ENCODE results near the gene COL6A5.

The COL6A5 gene, protein sequence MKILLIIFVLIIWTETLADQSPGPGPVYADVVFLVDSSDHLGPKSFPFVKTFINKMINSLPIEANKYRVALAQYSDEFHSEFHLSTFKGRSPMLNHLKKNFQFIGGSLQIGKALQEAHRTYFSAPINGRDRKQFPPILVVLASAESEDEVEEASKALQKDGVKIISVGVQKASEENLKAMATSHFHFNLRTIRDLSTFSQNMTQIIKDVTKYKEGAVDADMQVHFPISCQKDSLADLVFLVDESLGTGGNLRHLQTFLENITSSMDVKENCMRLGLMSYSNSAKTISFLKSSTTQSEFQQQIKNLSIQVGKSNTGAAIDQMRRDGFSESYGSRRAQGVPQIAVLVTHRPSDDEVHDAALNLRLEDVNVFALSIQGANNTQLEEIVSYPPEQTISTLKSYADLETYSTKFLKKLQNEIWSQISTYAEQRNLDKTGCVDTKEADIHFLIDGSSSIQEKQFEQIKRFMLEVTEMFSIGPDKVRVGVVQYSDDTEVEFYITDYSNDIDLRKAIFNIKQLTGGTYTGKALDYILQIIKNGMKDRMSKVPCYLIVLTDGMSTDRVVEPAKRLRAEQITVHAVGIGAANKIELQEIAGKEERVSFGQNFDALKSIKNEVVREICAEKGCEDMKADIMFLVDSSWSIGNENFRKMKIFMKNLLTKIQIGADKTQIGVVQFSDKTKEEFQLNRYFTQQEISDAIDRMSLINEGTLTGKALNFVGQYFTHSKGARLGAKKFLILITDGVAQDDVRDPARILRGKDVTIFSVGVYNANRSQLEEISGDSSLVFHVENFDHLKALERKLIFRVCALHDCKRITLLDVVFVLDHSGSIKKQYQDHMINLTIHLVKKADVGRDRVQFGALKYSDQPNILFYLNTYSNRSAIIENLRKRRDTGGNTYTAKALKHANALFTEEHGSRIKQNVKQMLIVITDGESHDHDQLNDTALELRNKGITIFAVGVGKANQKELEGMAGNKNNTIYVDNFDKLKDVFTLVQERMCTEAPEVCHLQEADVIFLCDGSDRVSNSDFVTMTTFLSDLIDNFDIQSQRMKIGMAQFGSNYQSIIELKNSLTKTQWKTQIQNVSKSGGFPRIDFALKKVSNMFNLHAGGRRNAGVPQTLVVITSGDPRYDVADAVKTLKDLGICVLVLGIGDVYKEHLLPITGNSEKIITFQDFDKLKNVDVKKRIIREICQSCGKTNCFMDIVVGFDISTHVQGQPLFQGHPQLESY (N-terminal part only)

DNA sequence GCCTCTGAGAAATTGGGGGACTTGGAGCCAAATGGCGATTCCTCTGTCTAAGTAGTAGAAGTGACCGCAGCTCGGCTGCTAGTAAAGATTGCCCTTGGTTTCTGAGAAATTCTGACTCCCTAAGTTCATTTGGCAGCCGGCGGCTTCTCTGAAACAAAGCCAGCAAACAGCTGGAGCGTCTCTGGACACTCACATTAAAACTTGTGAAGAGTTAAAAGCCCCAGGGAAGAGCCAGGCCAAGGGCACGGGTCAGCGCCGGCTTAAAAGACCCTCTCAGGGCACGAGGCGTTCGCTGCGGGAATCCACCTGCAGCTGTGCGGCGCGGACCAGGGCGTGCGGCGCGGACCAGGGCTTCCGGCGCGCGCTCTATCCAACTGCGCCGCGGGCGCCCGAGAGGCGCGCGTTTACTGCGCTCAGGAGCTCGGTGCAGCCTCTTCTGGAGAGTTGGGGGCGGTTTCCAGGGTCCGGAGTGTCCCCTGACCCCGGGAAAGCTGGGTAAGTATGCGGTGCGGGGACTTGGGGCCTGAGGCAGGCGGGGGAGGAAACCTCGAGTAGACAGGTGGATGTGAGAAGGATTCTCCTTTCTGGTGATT is at the start of gene COL6A5:
TSS of gene COL6A5 (plus strand) at position 186 of the 593 bp plus-strand sequence. CDS start 27,967 bp downstream, outside the sequence.
- TF ChIP-seq SUZ12 (IDR thresholded peaks at IDR 0.05; ENCODE audit: extremely low read depth, insufficient read depth, insufficient read length) (no peak), ZNF274 (IDR thresholded peaks at IDR 0.05; ENCODE audit: low read depth, low read length) (no peak), YY1 (IDR thresholded peaks at IDR 0.05; ENCODE audit: insufficient read depth, insufficient read length) (no peak)
- H3K4me3 ChIP-seq (ENCODE audit: insufficient read length, low read depth): peak within 1 kb of the TSS; percentile 23
- no peaks in the 10 kb centered on the region for H3K4me1 ChIP-seq (ENCODE audit: insufficient read depth, insufficient read length)
- no peak for DNase-seq (ENCODE audit: low read depth, low spot score)
- peak within 1 kb of the TSS; percentile 14 for H3K9ac ChIP-seq (ENCODE audit: insufficient read length, low read depth)
- H3K9me3 ChIP-seq (ENCODE audit: insufficient read depth, low read length): no peaks in the 10 kb centered on the region
- H3K27me3 ChIP-seq (ENCODE audit: insufficient read depth, insufficient read length): peaks cover 49% of the 10 kb centered on the region
- H3K36me3 ChIP-seq (ENCODE audit: insufficient read depth, insufficient read length, low read length): no peaks in the 10 kb centered on the region

GRCh38 chr3:130299531-130299930 is 45.9 kb upstream of the COL6A5 start:
- Histone ChIP-seq H3K4me3 (ENCODE audit: insufficient read length, low read depth) (no peak overlapping the region), H3K36me3 (ENCODE audit: insufficient read depth, insufficient read length, low read length) (no peaks in the 10 kb centered on the region), H3K9ac (ENCODE audit: insufficient read length, low read depth) (no peak overlapping the region), H3K27me3 (ENCODE audit: insufficient read depth, insufficient read length) (no peaks in the 10 kb centered on the region), H3K4me1 (ENCODE audit: insufficient read depth, insufficient read length) (no peaks in the 10 kb centered on the region), H3K9me3 (ENCODE audit: insufficient read depth, low read length) (peaks cover 9% of the 10 kb centered on the region; the same call in 1 of the 2 replicates)
- DNase-seq (ENCODE audit: low read depth, low spot score): no peak
- TF ChIP-seq ZNF274 (IDR thresholded peaks at IDR 0.05; ENCODE audit: low read depth, low read length) (no peak), YY1 (IDR thresholded peaks at IDR 0.05; ENCODE audit: insufficient read depth, insufficient read length) (no peak), SUZ12 (IDR thresholded peaks at IDR 0.05; ENCODE audit: extremely low read depth, insufficient read depth, insufficient read length) (no peak)

DNA sequence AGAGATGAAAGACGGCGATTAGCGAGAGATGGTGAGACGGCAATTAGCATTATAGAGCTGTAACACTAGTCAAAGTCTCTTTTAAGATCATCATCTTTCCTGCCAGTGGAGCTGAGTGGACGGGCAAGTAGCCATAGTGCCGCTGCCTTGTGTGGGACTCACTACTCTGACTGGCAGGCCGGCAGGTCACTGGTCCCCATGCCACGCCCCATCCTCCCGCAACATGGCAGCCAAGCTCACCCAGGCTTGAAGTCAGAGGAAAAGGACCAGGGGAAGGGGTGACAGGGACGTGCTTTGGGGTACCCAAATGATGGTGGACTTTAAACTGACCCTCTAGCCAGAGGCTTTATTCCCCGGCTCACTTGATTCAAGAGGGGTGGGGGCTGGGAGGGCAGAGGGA is 44.6 kb upstream of the COL6A5 start:
- peaks cover 9% of the 10 kb centered on the region; the same call in 1 of the 2 replicates for H3K9me3 ChIP-seq (ENCODE audit: insufficient read depth, low read length)
- H3K9ac ChIP-seq (ENCODE audit: insufficient read length, low read depth): no peak overlapping the region
- TF ChIP-seq ZNF274 (IDR thresholded peaks at IDR 0.05; ENCODE audit: low read depth, low read length): no peak
- no peak for DNase-seq (ENCODE audit: low read depth, low spot score)
- no peaks in the 10 kb centered on the region for H3K36me3 ChIP-seq (ENCODE audit: insufficient read depth, insufficient read length, low read length)
- no peaks in the 10 kb centered on the region for H3K4me1 ChIP-seq (ENCODE audit: insufficient read depth, insufficient read length)
- no peak overlapping the region for H3K4me3 ChIP-seq (ENCODE audit: insufficient read length, low read depth)
- H3K27me3 ChIP-seq (ENCODE audit: insufficient read depth, insufficient read length): no peaks in the 10 kb centered on the region

DNA sequence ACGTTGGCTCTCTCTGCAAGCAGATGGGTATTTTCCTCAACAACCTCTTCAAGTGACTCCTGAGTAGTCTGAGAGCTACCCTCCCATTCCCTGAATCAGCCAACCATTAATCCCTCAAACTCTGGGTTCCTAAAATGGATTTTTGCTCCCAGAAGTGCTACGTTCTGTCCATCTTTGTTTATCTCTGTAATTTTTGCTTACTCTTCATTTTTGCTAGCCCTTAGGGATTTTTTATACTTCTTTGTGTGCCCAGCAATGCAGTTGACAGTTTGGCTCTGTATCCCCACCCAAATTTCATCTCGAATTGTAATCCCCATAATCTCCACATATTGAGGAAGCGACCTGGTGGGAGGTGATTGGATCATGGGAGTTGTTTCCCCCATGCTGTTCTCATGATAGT is 35.4 kb upstream of the COL6A5 start:
- Histone ChIP-seq H3K9ac (ENCODE audit: insufficient read length, low read depth) (no peak overlapping the region), H3K4me1 (ENCODE audit: insufficient read depth, insufficient read length) (no peaks in the 10 kb centered on the region), H3K9me3 (ENCODE audit: insufficient read depth, low read length) (peaks cover 5% of the 10 kb centered on the region; the same call in 1 of the 2 replicates), H3K27me3 (ENCODE audit: insufficient read depth, insufficient read length) (no peaks in the 10 kb centered on the region), H3K4me3 (ENCODE audit: insufficient read length, low read depth) (no peak overlapping the region), H3K36me3 (ENCODE audit: insufficient read depth, insufficient read length, low read length) (no peaks in the 10 kb centered on the region)
- TF ChIP-seq SUZ12 (IDR thresholded peaks at IDR 0.05; ENCODE audit: extremely low read depth, insufficient read depth, insufficient read length) (no peak), YY1 (IDR thresholded peaks at IDR 0.05; ENCODE audit: insufficient read depth, insufficient read length) (no peak), ZNF274 (IDR thresholded peaks at IDR 0.05; ENCODE audit: low read depth, low read length) (no peak)
- no peak for DNase-seq (ENCODE audit: low read depth, low spot score)

- no peak for DNase-seq (ENCODE audit: low read depth, low spot score)
- no peak overlapping the region for H3K9ac ChIP-seq (ENCODE audit: insufficient read length, low read depth)
- H3K9me3 ChIP-seq (ENCODE audit: insufficient read depth, low read length): peaks cover 5% of the 10 kb centered on the region; the same call in 1 of the 2 replicates
- H3K36me3 ChIP-seq (ENCODE audit: insufficient read depth, insufficient read length, low read length): no peaks in the 10 kb centered on the region
- no peaks in the 10 kb centered on the region for H3K4me1 ChIP-seq (ENCODE audit: insufficient read depth, insufficient read length)
- no peaks in the 10 kb centered on the region for H3K27me3 ChIP-seq (ENCODE audit: insufficient read depth, insufficient read length)
- no peak overlapping the region for H3K4me3 ChIP-seq (ENCODE audit: insufficient read length, low read depth)
- TF ChIP-seq SUZ12 (IDR thresholded peaks at IDR 0.05; ENCODE audit: extremely low read depth, insufficient read depth, insufficient read length): no peak
- TF ChIP-seq ZNF274 (IDR thresholded peaks at IDR 0.05; ENCODE audit: low read depth, low read length): no peak
- TF ChIP-seq YY1 (IDR thresholded peaks at IDR 0.05; ENCODE audit: insufficient read depth, insufficient read length): no peak
These were observed 33.1 kb upstream of the COL6A5 start for GRCh38 chr3:130312374-130312773.

DNA sequence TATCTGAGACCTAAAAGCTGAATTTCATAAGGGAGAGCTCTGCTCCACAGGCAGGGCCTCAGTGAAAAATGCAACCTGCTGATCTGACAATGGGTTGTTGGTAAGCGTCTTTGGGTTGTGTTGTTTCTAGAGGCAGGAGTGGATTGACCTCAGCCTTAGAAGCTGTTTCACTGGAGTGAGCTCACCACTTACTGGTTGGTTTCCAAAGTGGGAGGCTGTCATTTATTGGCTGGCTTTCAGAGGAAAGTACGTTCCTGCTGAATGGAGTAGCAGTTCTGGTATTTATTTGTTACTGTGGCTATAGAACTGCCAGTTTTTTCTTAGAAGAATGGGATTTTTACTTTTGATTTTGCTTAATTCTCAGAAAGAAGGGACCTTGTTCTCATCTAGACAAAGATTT is 29.3 kb upstream of the COL6A5 start:
- no peaks in the 10 kb centered on the region for H3K27me3 ChIP-seq (ENCODE audit: insufficient read depth, insufficient read length)
- no peak for TF ChIP-seq SUZ12 (IDR thresholded peaks at IDR 0.05; ENCODE audit: extremely low read depth, insufficient read depth, insufficient read length)
- TF ChIP-seq YY1 (IDR thresholded peaks at IDR 0.05; ENCODE audit: insufficient read depth, insufficient read length): no peak
- no peak for TF ChIP-seq ZNF274 (IDR thresholded peaks at IDR 0.05; ENCODE audit: low read depth, low read length)
- DNase-seq (ENCODE audit: low read depth, low spot score): no peak

More for the DNA sequence above, 29.3 kb upstream of the COL6A5 start:
- Histone ChIP-seq H3K9ac (ENCODE audit: insufficient read length, low read depth) (no peak overlapping the region), H3K9me3 (ENCODE audit: insufficient read depth, low read length) (peaks cover 5% of the 10 kb centered on the region; the same call in 1 of the 2 replicates), H3K4me1 (ENCODE audit: insufficient read depth, insufficient read length) (no peaks in the 10 kb centered on the region), H3K4me3 (ENCODE audit: insufficient read length, low read depth) (no peak overlapping the region), H3K36me3 (ENCODE audit: insufficient read depth, insufficient read length, low read length) (no peaks in the 10 kb centered on the region)

All from NT2/D1 (cell line).